Uterus (tissue), 4 donors: ENCODE data around the gene RASAL2. TPM values are rescaled to one million over a fixed set of nuclear protein-coding genes. Genes with fewer than 3 reads are reported as not detected.
A peak's percentile ranks its signal among the peaks of the same experiment; 100 is the strongest.

Experiments
- DNase-seq, 2 donors: peaks; one replicate each; pipeline ENCODE4 v3.0.0-alpha.2; 2019 to 2020
- H3K27ac ChIP-seq, 2 donors: fragments of 200-600 bp; sonication (generic); 1 replicate in 1 of 2; 2 replicates in 1 of 2; pipeline ENCODE4 v1.5.1; 2016 to 2018
- H3K27me3 ChIP-seq, 2 donors: fragments of 200-600 bp; sonication (generic); one replicate each; pipeline ENCODE4 v1.5.1; 2018 to 2019; ENCODE audit warnings: control low read depth in 1 of 2
- H3K36me3 ChIP-seq, 2 donors: fragments of 200-600 bp; sonication (generic); one replicate each; pipeline ENCODE4 v1.5.1; 2019; ENCODE audit warnings: control low read depth in 1 of 2
- H3K4me1 ChIP-seq, 2 donors: fragments of 200-600 bp; sonication (generic); one replicate each; pipeline ENCODE4 v1.5.1; 2018 to 2019; ENCODE audit warnings: control low read depth in 1 of 2
- H3K4me3 ChIP-seq, 2 donors: fragments of 200-600 bp; sonication (generic); 1 replicate in 1 of 2; 2 replicates in 1 of 2; pipeline ENCODE4 v1.5.1; 2018 to 2019; ENCODE audit warnings: mild to moderate bottlenecking in 1 of 2
- H3K9me3 ChIP-seq, 2 donors: fragments of 200-600 bp; sonication (generic); one replicate each; pipeline ENCODE4 v1.5.1; 2019; ENCODE audit warnings: control low read depth in 1 of 2
- POLR2A ChIP-seq, 2 donors: fragments of 450-650 bp; IDR thresholded peaks; one replicate each; pipeline ENCODE4 v1.6.1; 2016; ENCODE audit warnings: antibody characterized with exemption in 2 of 2, mild to moderate bottlenecking in 1 of 2, moderate library complexity in 1 of 2
- intact Hi-C: fragments of 100-400 bp; cut with DNase I; formaldehyde crosslinking; loops from one replicate; pipeline ENCODE4 v1.15.1; 2023; ENCODE audit warnings: low total_unique reads
- total RNA-seq, 4 donors: library from RNA; depleted of rRNA in 3 of 4; stranded (reverse); fragments of >200 nt in 3 of 4; gene quantifications; one replicate each; pipeline versions ENCODE4 v1.1.0 to v1.2.4, GENCODE V29; 2014 to 2023
- TF ChIP-seq, protein P1 (sequence below), 4 experiments: fragments of 200-600 bp in 2 of 4; fragments of 450-650 bp in 2 of 4; sonication (generic) in 2 of 4; IDR thresholded peaks; one replicate each; pipeline ENCODE4 v1.5.1; 2016 to 2019; ENCODE audit warnings: antibody characterized with exemption in 4 of 4, mild to moderate bottlenecking in 2 of 4, moderate library complexity in 1 of 4
- donor health status: DM: yes; HTN: yes; CAD: no.

RASAL2 gene
- total RNA-seq, 4 donors from 2014 or later: 10.0 to 42.5 (median 29.8) TPM

DNA sequence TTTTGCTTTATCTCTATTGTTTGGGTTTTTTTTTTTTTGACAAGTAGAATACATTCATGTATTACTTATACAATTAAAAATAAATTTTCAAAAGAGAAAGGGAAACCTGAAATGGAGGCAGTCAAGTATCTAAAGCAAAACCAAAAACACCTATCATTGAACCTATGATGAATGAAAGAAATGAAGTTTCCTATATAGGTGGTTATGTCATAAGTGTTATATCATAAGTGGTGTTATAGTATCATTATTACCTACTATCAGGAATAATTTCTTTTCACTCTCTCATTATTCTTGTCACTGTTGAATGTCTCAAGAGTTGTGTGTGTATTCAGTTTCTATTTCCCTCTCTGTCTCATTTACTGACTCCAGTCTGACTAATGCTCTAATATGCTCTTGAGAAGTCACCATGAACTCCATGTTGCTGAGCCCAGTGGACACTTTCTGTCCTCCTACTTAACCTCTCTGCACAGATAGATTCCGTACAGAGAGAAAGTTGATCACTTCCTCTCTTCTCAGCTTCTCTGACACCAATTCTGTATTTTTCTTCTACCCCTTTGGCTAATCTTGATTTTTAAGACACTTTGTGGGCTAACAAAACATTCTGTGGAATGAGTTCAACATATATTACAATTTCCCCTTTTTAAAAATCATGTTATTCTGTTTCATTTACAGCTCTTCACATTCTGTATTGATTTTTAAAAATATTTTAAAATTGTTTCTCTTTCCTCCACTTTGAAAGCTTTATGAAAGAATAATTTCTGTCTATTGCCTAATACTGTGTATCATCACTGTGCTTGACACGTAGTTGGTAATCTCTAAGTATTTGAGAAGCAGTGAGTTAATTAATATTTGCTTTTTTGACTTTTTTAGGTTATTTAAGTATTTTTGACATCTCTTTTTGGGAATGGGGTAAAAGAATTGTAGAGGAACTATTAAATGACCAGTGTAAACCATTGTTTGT lies 50.1 kb downstream of the RASAL2 start:
- no peak overlapping the region for H3K27ac ChIP-seq
- H3K9me3 ChIP-seq: no peaks in the 10 kb centered on the region
- H3K4me1 ChIP-seq: no peaks in the 10 kb centered on the region
- H3K4me3 ChIP-seq: no peak overlapping the region
- intact Hi-C loops: no loop called here
- DNase-seq: no peak
- no peaks in the 10 kb centered on the region for H3K27me3 ChIP-seq
- no peaks in the 10 kb centered on the region for H3K36me3 ChIP-seq
- no peak for TF ChIP-seq POLR2A (IDR thresholded peaks at IDR 0.05)
- TF ChIP-seq, protein P1, sequence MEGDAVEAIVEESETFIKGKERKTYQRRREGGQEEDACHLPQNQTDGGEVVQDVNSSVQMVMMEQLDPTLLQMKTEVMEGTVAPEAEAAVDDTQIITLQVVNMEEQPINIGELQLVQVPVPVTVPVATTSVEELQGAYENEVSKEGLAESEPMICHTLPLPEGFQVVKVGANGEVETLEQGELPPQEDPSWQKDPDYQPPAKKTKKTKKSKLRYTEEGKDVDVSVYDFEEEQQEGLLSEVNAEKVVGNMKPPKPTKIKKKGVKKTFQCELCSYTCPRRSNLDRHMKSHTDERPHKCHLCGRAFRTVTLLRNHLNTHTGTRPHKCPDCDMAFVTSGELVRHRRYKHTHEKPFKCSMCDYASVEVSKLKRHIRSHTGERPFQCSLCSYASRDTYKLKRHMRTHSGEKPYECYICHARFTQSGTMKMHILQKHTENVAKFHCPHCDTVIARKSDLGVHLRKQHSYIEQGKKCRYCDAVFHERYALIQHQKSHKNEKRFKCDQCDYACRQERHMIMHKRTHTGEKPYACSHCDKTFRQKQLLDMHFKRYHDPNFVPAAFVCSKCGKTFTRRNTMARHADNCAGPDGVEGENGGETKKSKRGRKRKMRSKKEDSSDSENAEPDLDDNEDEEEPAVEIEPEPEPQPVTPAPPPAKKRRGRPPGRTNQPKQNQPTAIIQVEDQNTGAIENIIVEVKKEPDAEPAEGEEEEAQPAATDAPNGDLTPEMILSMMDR (IDR thresholded peaks at IDR 0.05): no peak

DNA sequence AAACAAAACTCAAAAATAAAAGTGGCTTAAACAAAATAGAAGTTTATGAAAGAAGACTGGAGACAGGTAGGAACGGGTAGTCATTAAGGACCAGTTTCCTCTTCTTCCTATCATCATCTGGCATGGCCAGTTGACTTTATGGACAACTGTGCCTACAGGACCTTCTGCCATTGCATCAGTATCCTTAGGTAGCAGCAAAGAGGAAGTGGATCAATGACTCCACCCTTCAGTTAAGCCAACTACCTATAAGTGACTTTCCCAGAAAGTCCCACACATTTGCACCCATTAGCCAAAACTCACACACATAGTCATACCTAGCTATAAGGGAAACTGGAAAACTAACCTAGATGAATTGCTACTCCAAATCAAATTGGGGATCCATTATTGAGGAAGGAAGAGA lies 51.7 kb downstream of the RASAL2 start:
- intact Hi-C loops: no loop called here
- TF ChIP-seq POLR2A (IDR thresholded peaks at IDR 0.05): no peak
- H3K4me1 ChIP-seq: no peaks in the 10 kb centered on the region

DNA sequence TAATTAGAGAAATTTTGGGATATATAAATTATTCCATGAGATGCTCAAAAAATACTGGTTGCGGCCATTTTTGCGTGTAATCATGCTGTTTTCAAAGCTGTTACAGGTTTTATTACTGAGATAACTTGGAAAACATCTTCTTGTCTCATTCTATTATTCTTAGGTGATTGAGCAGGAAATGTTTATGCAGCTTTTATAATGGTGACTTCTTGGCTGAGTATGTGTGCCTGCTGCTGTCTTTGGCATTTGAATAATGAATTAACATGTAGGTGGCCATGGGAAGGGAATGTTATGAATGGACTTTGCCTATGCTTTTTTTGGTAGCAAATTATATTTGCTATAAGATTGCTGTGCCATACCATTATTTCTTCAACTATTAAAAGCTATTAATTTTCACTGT lies 52.5 kb downstream of the RASAL2 start:
- no peaks in the 10 kb centered on the region for H3K4me1 ChIP-seq
- no peak for DNase-seq

More for the DNA sequence above, 51.7 kb downstream of the RASAL2 start:
- no peaks in the 10 kb centered on the region for H3K36me3 ChIP-seq
- DNase-seq: no peak
- H3K27ac ChIP-seq: no peak overlapping the region
- H3K9me3 ChIP-seq: no peaks in the 10 kb centered on the region
- no peak overlapping the region for H3K4me3 ChIP-seq
- no peaks in the 10 kb centered on the region for H3K27me3 ChIP-seq

DNA sequence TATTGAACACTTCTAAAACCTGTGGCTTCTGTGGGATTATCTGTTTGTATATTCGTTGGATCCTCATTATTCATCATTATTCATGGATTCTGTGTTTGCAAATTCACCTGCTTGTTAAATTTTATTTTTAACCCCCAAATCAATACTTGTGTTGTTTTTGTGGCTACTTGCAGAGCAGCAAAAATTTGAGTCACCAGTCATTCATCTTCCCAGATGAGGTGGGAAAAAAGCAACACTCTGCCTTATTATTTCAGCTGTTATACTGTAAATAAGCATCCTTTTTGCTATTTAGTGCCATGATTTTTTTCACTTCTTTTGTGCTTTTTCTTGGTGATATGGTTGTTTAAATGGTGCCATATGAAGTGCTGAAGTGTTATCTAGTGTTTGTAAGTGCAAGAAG lies 56.7 kb downstream of the RASAL2 start:
- intact Hi-C loops: no loop called here
- Histone ChIP-seq H3K27me3 (no peaks in the 10 kb centered on the region), H3K36me3 (no peaks in the 10 kb centered on the region), H3K4me3 (no peak overlapping the region), H3K27ac (no peak overlapping the region), H3K9me3 (no peaks in the 10 kb centered on the region), H3K4me1 (no peaks in the 10 kb centered on the region)
- TF ChIP-seq, protein P1 (IDR thresholded peaks at IDR 0.05): no peak
- TF ChIP-seq POLR2A (IDR thresholded peaks at IDR 0.05): no peak
- DNase-seq: no peak

More for the DNA sequence above, 52.5 kb downstream of the RASAL2 start:
- Histone ChIP-seq H3K27ac (no peak overlapping the region), H3K36me3 (no peaks in the 10 kb centered on the region), H3K27me3 (no peaks in the 10 kb centered on the region), H3K4me3 (no peak overlapping the region), H3K9me3 (no peaks in the 10 kb centered on the region)
- no peak for TF ChIP-seq POLR2A (IDR thresholded peaks at IDR 0.05)
- TF ChIP-seq, protein P1 (IDR thresholded peaks at IDR 0.05): no peak
- intact Hi-C loops: no loop called here

DNA sequence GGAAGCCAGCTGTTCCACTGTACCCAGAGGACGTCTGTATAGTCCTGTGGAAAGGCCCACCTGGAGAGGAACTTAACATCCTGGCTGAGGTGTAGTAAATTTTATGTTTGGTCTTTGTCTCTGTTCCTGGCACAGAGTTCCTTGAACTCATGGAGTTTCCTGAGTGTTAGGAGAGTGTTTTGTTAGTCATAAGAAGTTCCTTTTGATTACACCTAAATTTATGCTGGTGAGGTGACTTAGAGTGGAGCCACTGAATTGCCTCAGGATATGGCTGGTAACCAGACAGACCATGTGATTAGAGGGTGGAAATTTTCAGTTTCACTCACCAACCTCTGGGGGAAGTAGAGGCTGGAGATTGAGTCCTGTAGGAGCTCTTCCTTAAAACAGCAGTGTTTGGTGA lies 57.9 kb downstream of the RASAL2 start:
- intact Hi-C loops: no loop called here
- Histone ChIP-seq H3K4me1 (no peaks in the 10 kb centered on the region), H3K36me3 (no peaks in the 10 kb centered on the region), H3K9me3 (no peaks in the 10 kb centered on the region), H3K27ac (no peak overlapping the region), H3K27me3 (no peaks in the 10 kb centered on the region), H3K4me3 (no peak overlapping the region)
- no peak for TF ChIP-seq POLR2A (IDR thresholded peaks at IDR 0.05)
- TF ChIP-seq, protein P1 (IDR thresholded peaks at IDR 0.05): no peak
- DNase-seq: peak in 1 of 2 donors; percentile 18
